HG03135 (cell line): ENCODE measurements around the gene TBC1D5.
"Not testable (repeated sequence)": the region's sequence is repeated elsewhere in the genome, so short reads cannot be mapped to it uniquely, and the experiment has no call there.

Source experiments
- ATAC-seq: cut with Tn5 transposase; IDR thresholded peaks from one replicate; pipeline ENCODE4 v1.9.1; 2021; ENCODE audit warnings: mild to moderate bottlenecking, moderate library complexity; ENCODE audit not compliant: unreplicated experiment

Gene TBC1D5

GRCh38 chr3:17372362-17373210 is 369.8 kb downstream of the TBC1D5 start:
- ATAC-seq: no peak

- no peak for ATAC-seq
These were observed 372.5 kb downstream of the TBC1D5 start for GRCh38 chr3:17369973-17370372.

DNA sequence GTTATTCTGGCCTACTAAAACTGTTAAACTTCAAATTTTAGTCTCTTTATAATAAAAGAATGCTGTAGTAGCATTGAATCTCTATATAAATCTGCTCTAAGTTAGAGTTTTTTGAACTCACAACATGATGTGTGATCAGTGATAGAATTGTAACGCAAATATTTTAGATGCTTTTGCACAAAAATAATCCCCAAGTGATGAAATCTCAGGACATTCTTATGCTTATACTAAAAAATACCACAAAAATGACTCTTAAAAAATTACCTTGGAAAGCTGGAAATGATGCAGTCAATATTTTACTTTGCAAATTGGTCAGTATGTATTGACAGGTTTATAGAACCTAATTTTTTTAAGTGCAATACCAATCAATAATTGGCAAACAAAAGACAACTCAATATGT is 375.3 kb downstream of the TBC1D5 start:
- ATAC-seq: no peak

GRCh38 chr3:17360991-17361390 is 381.4 kb downstream of the TBC1D5 start:
- no peak for ATAC-seq

GRCh38 chr3:17359911-17360310 is 382.5 kb downstream of the TBC1D5 start:
- no peak for ATAC-seq

DNA sequence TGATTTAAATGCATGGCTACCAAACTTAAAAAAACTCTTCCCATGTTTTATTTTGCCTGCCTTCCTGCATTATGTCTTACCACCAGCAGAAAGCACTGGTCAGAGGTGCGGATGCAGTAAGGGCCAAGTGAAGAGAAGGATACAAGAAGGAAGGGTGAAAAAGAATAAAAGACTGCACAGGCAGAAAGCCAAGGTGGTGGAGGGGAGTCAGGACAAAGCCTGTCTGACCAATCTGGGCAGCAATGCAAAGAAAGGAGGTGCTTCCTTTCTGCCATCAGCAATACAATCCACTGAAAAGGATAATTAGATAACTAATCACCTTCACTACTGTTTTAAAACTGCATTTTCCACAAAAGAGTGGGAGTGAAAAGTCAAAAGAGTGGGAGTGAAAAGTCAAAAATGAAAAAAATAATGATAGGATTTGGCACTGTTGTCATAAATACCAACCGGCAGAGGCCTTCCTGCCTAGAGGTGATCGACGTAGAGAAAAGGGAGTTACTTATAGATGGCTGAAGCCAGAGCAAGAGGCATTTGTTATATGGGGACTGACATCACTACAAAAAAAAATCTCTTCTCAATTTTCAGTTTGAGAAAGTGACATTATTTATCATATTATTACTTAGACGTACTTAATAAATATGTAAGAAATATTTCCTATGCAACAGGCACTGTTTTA is 385.3 kb downstream of the TBC1D5 start:
- no peak for ATAC-seq

- no peak for ATAC-seq
These were observed 385.8 kb downstream of the TBC1D5 start for GRCh38 chr3:17356585-17356984.

GRCh38 chr3:17355591-17355990 is 386.8 kb downstream of the TBC1D5 start:
- ATAC-seq: no peak

- no peak for ATAC-seq
These were observed 388.1 kb downstream of the TBC1D5 start for GRCh38 chr3:17354341-17354740.

GRCh38 chr3:17352620-17353019 is 389.8 kb downstream of the TBC1D5 start:
- no peak for ATAC-seq

DNA sequence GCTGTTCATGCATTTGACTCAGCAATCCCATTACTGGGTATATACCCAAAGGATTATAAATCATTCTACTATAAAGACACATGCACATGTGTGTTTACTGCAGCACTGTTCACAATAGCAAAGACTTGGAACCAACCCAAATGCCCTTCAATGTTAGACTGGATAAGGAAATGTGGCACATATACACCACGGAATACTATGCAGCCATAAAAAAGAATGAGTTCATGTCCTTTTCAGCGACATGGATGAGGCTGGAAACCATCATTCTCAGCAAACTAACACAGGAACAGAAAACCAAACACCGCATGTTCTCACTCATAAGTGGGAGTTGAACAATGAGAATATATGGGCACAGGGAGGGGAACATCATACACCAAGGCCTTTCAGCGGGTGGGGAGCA is 391.2 kb downstream of the TBC1D5 start:
- not testable (repeated sequence) for ATAC-seq

GRCh38 chr3:17349093-17349492 is 393.3 kb downstream of the TBC1D5 start:
- ATAC-seq: no peak

- ATAC-seq: no peak
These were observed 400.3 kb downstream of the TBC1D5 start for GRCh38 chr3:17342119-17342518.

DNA sequence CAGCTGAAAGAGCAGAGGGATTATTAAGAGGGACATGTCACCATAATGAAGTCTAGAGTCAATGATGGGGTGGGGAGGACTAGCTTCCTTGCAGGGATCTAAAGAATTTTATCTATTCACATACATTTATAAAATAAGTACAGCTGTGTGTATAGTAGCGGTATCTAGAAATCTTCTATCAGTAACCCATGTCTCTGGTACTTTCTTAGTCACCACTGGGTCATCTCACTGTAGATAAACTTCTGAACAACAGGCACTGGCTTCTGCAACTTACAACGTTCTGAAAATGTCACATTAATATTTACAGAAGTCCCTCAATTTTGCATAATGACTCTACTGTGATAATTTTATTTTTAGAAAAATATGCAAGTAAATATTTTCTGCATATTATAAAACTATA is 401.7 kb downstream of the TBC1D5 start:
- no peak for ATAC-seq

DNA sequence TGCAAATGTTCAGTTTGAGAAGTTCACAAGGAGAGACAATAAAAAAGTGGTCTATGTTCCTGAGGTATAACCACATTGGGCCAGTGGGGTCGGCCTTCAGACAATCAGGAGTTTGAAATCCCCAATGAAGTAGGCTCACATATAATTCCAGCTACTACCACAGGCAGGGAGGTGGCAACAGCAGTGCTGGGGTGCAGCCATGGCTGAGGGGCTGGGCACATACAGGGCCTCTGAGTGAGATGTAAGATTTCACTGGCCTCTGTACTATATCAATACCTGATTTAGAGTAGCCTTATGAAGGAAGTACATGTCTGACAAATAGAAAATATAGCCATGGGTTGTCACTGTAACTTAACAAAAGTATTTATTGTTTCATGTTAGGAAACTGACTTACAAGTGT is 402.2 kb downstream of the TBC1D5 start:
- ATAC-seq: no peak

GRCh38 chr3:17339132-17339575 is 403.3 kb downstream of the TBC1D5 start:
- no peak for ATAC-seq

DNA sequence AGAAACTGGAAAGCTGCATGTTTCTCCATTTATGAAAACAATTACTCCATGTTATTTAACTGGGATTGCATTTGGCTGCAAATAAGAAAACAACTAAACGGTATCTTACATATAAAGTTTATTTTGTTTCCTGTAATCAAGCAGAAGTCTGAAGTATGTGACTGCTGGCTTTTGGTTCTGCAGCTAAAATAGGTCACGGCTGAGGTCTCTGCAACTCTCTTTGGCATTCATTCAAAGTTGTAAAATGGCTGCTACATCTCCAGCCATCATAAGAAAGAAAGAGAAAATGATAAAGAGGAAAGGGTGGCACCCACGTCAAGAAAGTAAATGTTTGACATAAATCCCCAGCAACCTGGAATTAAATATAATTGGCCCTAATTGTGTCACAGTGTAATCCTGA is 406.1 kb downstream of the TBC1D5 start:
- no peak for ATAC-seq

DNA sequence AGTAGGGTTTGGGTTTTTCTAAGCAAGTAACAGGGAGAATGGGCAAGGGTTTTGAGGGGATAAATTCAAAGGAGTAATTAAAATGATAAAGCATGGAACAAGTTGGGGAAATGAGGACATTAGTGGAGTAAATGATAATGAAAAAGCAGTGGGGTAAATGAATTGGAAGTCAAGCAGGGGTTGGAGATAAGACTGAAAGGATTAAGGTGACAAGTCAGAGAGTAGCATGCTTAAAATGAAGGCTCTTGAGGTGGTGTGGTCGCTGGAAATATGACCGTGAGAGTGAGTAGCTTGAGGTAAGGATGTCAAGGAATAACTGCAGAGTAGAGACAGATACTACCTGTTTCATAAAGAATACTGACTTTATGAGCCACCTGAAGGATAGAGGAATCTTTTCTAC is 408.5 kb downstream of the TBC1D5 start:
- no peak for ATAC-seq

- ATAC-seq: no peak
These were observed 409.0 kb downstream of the TBC1D5 start for GRCh38 chr3:17333446-17333845.

DNA sequence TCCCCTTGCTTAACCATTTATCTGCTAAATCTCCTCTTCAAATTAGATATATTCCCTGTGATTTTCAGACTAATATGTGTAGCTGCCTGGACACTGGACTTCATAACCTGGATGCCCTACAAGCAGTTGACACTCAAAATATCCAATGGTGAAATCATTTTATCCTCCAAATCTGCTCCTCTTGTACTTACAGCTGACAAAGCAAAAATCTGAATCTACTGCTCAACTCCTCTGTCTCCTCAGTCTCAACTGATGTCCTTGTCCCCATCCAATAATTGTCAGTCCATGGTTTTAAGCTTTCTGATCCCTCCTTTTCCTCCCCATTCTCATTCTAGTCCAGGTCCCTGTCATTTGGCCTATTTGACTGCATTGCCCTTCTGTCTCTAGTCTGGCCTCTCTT is 411.8 kb downstream of the TBC1D5 start:
- no peak for ATAC-seq

DNA sequence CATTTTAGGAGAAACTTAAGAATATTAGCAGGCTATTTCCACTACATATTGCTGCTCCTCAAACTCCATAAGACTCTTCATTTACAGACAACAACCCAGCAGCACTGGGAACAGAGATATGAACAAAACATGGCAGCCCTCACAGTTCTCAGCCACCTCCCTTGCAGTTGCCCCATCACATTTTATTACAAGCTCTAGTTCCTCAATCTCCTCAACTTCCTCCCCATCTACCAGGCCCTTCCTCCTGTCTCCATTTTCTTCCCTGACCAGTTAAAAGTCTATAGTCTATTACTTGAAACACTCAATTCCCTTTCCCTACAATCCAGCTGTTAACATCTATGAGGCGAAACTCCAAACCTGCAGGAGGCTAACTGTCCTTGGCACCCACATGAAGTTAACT is 412.5 kb downstream of the TBC1D5 start:
- ATAC-seq: no peak

DNA sequence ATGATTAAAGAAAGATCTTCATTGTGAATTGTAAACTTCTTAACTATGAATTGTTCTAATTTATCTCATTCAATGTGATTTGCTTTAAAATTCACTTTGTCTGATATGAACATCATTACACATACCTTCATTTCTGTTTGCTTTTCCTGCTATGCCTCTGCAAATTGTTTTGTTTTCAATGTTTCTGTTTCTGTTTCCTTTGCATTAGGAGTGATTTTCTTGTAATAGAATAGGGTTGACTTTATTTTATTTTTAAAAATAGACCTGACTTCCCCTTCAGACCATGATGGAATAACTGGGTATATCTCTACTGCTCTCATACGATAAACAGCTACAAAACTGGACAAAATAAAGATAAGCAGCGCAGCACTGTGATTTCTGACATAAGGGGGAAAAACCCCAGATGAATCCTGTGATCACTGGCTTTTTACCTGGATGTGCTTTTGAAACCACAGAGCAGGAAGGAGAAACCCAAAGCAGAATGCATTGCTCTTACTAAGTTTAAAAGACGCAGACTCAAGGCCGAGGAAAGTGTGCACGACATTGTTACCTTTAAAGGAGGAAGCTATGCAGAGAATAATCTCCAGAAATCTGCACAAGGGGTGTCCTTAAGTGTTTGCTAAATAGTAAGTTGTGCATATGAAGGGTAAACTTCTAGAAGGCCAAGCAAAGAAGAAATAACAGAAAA is 420.2 kb downstream of the TBC1D5 start:
- ATAC-seq: peak; percentile 58
